GM12891 (cell line): ENCODE measurements around the gene SPATA33.

ENCODE experiments used
- POLR2A ChIP-seq: IDR thresholded peaks from 2 replicates; pipeline ENCODE4 v1.6.1; 2011; ENCODE audit warnings: low read depth, low read length, control low read depth
- POLR2AphosphoS5 ChIP-seq: IDR thresholded peaks from 2 replicates; pipeline ENCODE4 v1.6.1; 2011; ENCODE audit warnings: low read depth, low read length, control low read depth

DNA sequence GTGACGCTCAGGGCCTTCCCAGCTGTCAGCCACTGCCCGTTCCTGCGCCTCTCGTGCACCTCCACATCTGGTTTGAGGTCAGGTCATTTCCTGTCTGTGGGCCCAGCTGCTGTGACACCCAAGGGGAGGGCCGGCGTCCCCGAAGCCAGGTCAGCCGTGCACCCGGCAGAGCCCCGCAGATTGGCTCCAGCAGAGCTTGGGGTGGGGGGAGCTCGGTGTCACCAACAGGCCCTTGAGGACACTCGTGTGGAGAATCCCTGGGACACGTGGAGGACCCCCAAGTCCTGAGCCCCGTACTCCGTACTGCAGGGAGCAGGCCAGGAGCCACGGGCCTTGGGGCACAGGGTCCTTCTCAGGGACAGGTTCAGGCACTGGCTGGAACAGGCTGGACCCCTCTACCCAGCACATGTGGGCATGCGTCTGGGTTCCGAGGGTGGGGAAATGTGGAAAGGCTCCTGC is 39.1 kb downstream of the SPATA33 start:
- no peak for TF ChIP-seq POLR2AphosphoS5
- no peak for TF ChIP-seq POLR2A
